ENCODE measurements around the gene ZSCAN21. TPM values are rescaled to one million over a fixed set of nuclear protein-coding genes. Genes with fewer than 3 reads are reported as not detected.

Gene ZSCAN21
- total and polyA plus RNA-seq, 5 donors from 2014 or later, result 5.1 to 9.8 (median 8.5) TPM

DNA sequence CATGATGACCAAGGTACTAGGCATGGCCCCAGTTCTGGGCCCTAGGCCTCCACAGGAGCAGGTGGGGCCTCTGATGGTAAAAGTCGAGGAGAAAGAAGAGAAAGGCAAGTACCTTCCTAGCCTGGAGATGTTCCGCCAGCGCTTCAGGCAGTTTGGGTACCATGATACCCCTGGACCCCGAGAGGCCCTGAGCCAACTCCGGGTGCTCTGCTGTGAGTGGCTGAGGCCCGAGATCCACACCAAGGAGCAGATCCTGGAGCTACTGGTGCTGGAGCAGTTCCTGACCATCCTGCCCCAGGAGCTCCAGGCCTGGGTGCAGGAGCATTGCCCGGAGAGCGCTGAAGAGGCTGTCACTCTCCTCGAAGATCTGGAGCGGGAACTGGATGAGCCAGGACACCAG lies 7.4 kb downstream of the ZSCAN21 start:
- H3K4me3 Mint-ChIP-seq, result no peak overlapping the region
- Histone ChIP-seq H3K27ac (ENCODE audit: insufficient read depth, low read length, poor library complexity, severe bottlenecking) (no peak overlapping the region), H3K36me3 (ENCODE audit: control insufficient read depth, insufficient read depth, low read length) (peaks cover 5% of the 10 kb centered on the region), H3K27me3 (ENCODE audit: control insufficient read depth, insufficient read depth, low read length) (no peaks in the 10 kb centered on the region), H3K4me3 (ENCODE audit: low read depth, low read length) (no peak overlapping the region), H3K4me1 (ENCODE audit: control insufficient read depth, insufficient read depth, low read length, poor library complexity, severe bottlenecking) (no peaks in the 10 kb centered on the region), H3K9me3 (ENCODE audit: control insufficient read depth in 2 of 2, low read length in 2 of 2) (no peaks in the 10 kb centered on the region)
- H3K27me3 Mint-ChIP-seq, result no peaks in the 10 kb centered on the region
- no peak overlapping the region for H3K27ac Mint-ChIP-seq
- peaks cover 17% of the 10 kb centered on the region for H3K36me3 Mint-ChIP-seq
- H3K9me3 Mint-ChIP-seq, result no peaks in the 10 kb centered on the region
- peaks cover 0 to 6% (median 1%) of the 10 kb centered on the region in 4 donors for H3K4me1 Mint-ChIP-seq
- DNase-seq (no peak), ATAC-seq (ENCODE audit: low read depth in 2 of 2) (no peak)

DNA sequence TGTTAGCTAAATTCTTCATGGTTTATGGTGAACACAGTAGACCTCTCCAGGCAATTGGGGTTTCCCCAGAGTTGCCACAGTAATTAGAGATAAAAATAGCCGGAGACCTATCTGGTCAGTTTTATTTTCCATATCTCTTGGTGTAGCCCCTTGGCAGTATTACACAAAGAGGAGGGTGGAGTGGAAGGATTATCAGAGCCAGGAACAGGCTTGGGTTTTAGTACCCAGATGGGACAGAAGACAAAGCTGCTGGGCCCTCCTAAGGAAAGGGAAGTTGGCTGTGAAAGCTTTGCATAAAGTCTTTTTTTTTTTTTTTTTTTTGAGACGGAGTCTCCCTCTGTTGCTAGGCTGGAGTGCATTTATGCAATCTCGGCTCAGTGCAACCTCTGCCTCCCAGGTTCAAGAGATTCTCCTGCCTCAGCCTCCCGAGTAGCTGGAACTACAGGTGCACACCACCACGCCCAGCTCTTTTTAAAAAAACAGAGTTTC lies 9.7 kb downstream of the ZSCAN21 start:
- no peak overlapping the region for H3K27ac Mint-ChIP-seq
- no peaks in the 10 kb centered on the region for H3K9me3 Mint-ChIP-seq

DNA sequence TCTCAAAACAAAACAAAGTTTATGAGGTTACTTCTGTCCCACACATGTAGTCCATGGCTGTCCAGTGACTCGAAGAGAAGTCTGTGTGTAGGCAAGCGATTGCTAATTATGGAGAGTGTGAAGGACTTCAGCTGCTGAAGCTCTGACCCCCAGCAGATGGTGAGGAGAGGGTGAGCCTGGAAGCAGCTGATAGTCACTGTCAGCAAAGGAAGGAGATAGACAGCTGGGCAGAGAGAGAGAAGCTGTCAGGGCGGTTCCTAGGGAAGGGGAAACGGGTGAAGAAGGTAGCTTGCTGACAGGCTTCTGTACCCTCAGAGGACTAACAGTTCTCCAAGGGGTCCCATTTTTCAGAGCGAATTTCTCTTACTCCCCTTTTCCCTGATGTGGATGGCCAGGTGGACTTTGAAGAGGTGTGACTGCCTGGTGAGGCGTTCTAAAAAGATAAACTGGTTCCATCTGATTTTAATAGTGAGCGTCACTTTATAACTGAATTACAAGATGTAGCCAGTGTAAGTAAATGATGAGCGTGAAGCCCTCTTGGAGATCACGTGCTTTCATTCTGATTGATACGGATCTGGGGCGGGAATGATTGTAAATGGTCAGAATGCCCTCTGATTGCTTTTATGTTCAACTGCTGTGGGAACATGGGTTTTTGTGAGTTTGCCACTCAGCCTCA lies 12.1 kb downstream of the ZSCAN21 start:
- no peak overlapping the region for H3K27ac ChIP-seq (ENCODE audit: insufficient read depth, low read length, poor library complexity, severe bottlenecking)
- H3K4me3 ChIP-seq (ENCODE audit: low read depth, low read length), result no peak overlapping the region
- no peaks in the 10 kb centered on the region for H3K27me3 ChIP-seq (ENCODE audit: control insufficient read depth, insufficient read depth, low read length)
- peaks cover 22% of the 10 kb centered on the region for H3K36me3 ChIP-seq (ENCODE audit: control insufficient read depth, insufficient read depth, low read length)
- Mint-ChIP-seq H3K4me3 (no peak overlapping the region), H3K36me3 (peaks cover 30% of the 10 kb centered on the region), H3K27me3 (no peaks in the 10 kb centered on the region), H3K9me3 (no peaks in the 10 kb centered on the region), H3K27ac (no peak overlapping the region), H3K4me1 (no peaks in the 10 kb centered on the region)
- H3K4me1 ChIP-seq (ENCODE audit: control insufficient read depth, insufficient read depth, low read length, poor library complexity, severe bottlenecking), result no peaks in the 10 kb centered on the region
- DNase-seq (no peak), ATAC-seq (ENCODE audit: low read depth in 2 of 2) (no peak)
- no peaks in the 10 kb centered on the region for H3K9me3 ChIP-seq (ENCODE audit: control insufficient read depth in 2 of 2, low read length in 2 of 2)

More for the DNA sequence above, 9.7 kb downstream of the ZSCAN21 start:
- DNase-seq, result no peak
- Mint-ChIP-seq H3K36me3 (peaks cover 26% of the 10 kb centered on the region), H3K27me3 (no peaks in the 10 kb centered on the region), H3K4me1 (no peaks in the 10 kb centered on the region), H3K4me3 (no peak overlapping the region)
- Histone ChIP-seq H3K27ac (ENCODE audit: insufficient read depth, low read length, poor library complexity, severe bottlenecking) (no peak overlapping the region), H3K36me3 (ENCODE audit: control insufficient read depth, insufficient read depth, low read length) (peaks cover 12% of the 10 kb centered on the region), H3K4me3 (ENCODE audit: low read depth, low read length) (no peak overlapping the region), H3K9me3 (ENCODE audit: control insufficient read depth in 2 of 2, low read length in 2 of 2) (no peaks in the 10 kb centered on the region), H3K4me1 (ENCODE audit: control insufficient read depth, insufficient read depth, low read length, poor library complexity, severe bottlenecking) (no peaks in the 10 kb centered on the region), H3K27me3 (ENCODE audit: control insufficient read depth, insufficient read depth, low read length) (no peaks in the 10 kb centered on the region)
- no peak for ATAC-seq (ENCODE audit: low read depth in 2 of 2)

DNA sequence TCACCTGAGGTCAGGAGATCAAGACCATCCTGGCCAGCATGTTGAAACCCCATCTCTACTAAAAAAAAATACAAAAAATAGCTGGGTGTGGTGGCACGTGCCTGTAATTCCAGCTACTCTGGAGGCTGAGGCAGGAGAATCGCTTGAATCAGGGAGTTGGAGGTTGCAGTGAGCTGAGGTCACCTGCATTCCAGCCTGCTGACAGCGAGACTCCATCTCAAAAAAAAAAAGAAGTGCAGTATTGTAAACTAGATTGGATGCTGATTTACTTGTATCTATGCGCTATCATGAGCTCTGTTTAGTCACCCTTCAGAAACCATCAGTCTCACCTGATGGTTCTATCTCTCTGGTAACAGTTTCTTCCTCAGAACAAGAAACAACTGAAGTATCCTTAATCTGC lies 13.8 kb downstream of the ZSCAN21 start:
- peaks cover 33% of the 10 kb centered on the region for H3K36me3 Mint-ChIP-seq
- no peak for ATAC-seq (ENCODE audit: low read depth in 2 of 2)
- Histone ChIP-seq H3K4me3 (ENCODE audit: low read depth, low read length) (no peak overlapping the region), H3K27ac (ENCODE audit: insufficient read depth, low read length, poor library complexity, severe bottlenecking) (no peak overlapping the region), H3K36me3 (ENCODE audit: control insufficient read depth, insufficient read depth, low read length) (peaks cover 17% of the 10 kb centered on the region), H3K27me3 (ENCODE audit: control insufficient read depth, insufficient read depth, low read length) (no peaks in the 10 kb centered on the region), H3K9me3 (ENCODE audit: control insufficient read depth in 2 of 2, low read length in 2 of 2) (no peaks in the 10 kb centered on the region), H3K4me1 (ENCODE audit: control insufficient read depth, insufficient read depth, low read length, poor library complexity, severe bottlenecking) (no peaks in the 10 kb centered on the region)
- H3K27ac Mint-ChIP-seq, result no peak overlapping the region
- no peaks in the 10 kb centered on the region for H3K27me3 Mint-ChIP-seq
- no peak for DNase-seq
- H3K9me3 Mint-ChIP-seq, result peaks cover 0 to 2% (median 0%) of the 10 kb centered on the region in 7 donors
- H3K4me3 Mint-ChIP-seq, result no peak overlapping the region
- no peaks in the 10 kb centered on the region for H3K4me1 Mint-ChIP-seq

DNA sequence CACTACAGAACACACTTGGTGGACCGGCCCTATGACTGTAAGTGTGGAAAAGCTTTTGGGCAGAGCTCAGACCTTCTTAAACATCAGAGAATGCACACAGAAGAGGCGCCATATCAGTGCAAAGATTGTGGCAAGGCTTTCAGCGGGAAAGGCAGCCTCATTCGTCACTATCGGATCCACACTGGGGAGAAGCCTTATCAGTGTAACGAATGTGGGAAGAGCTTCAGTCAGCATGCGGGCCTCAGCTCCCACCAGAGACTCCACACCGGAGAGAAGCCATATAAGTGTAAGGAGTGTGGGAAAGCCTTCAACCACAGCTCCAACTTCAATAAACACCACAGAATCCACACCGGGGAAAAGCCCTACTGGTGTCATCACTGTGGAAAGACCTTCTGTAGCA lies 14.6 kb downstream of the ZSCAN21 start:
- Histone ChIP-seq H3K4me1 (ENCODE audit: control insufficient read depth, insufficient read depth, low read length, poor library complexity, severe bottlenecking) (no peaks in the 10 kb centered on the region), H3K27me3 (ENCODE audit: control insufficient read depth, insufficient read depth, low read length) (no peaks in the 10 kb centered on the region), H3K36me3 (ENCODE audit: control insufficient read depth, insufficient read depth, low read length) (peaks cover 17% of the 10 kb centered on the region), H3K4me3 (ENCODE audit: low read depth, low read length) (no peak overlapping the region), H3K9me3 (ENCODE audit: control insufficient read depth in 2 of 2, low read length in 2 of 2) (no peaks in the 10 kb centered on the region), H3K27ac (ENCODE audit: insufficient read depth, low read length, poor library complexity, severe bottlenecking) (no peak overlapping the region)
- Mint-ChIP-seq H3K9me3 (peaks cover 0 to 2% (median 0%) of the 10 kb centered on the region in 7 donors), H3K27me3 (no peaks in the 10 kb centered on the region), H3K27ac (no peak overlapping the region), H3K36me3 (peaks cover 33% of the 10 kb centered on the region), H3K4me1 (no peaks in the 10 kb centered on the region), H3K4me3 (no peak overlapping the region)
- ATAC-seq (ENCODE audit: low read depth in 2 of 2) (no peak), DNase-seq (no peak)

DNA sequence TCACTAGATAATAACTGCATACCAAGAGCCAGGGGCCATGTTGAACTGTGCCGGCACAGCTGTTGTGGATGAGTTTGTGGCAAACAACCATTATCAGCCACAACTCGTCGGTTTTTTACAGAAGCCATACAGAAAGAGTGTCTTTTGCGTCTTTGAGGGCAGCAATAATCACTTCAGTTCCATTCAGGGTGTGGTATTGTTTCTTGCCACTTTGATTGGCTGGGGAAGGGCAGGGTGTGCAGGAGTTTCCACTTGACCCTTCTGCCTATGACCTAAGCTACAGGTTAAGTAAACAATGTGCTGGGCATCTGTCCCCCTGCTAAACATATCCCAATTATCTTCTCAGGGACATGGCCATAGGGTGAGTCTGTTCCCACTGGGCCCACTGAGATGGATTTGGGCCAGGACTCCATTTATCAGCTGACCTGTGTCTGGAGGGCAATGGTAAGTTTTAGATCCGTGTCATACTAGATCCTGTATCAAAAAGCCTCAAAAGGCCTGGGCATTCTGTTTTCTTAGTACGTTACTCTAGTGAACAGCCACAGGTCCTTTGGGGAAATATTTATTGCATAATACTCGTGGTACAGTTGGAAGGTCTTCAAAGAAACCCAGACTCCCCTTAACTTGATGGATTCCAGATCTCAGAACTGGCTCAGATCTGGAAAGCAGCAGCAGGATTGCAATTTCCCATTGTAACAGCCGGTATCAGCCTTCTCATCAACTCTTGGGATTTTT lies 16.0 kb downstream of the ZSCAN21 start:
- peaks cover 27% of the 10 kb centered on the region for H3K36me3 ChIP-seq (ENCODE audit: control insufficient read depth, insufficient read depth, low read length)
- H3K9me3 ChIP-seq (ENCODE audit: control insufficient read depth in 2 of 2, low read length in 2 of 2), result peaks cover 2 to 6% of the 10 kb centered on the region in 2 experiments
- Mint-ChIP-seq H3K36me3 (peaks cover 37% of the 10 kb centered on the region), H3K4me1 (no peaks in the 10 kb centered on the region), H3K9me3 (peaks cover 0 to 6% (median 1%) of the 10 kb centered on the region in 7 donors), H3K27ac (no peak overlapping the region), H3K27me3 (no peaks in the 10 kb centered on the region), H3K4me3 (no peak overlapping the region)
- no peaks in the 10 kb centered on the region for H3K27me3 ChIP-seq (ENCODE audit: control insufficient read depth, insufficient read depth, low read length)
- H3K27ac ChIP-seq (ENCODE audit: insufficient read depth, low read length, poor library complexity, severe bottlenecking), result no peak overlapping the region
- H3K4me1 ChIP-seq (ENCODE audit: control insufficient read depth, insufficient read depth, low read length, poor library complexity, severe bottlenecking), result no peaks in the 10 kb centered on the region
- DNase-seq, result no peak
- no peak for ATAC-seq (ENCODE audit: low read depth in 2 of 2)
- H3K4me3 ChIP-seq (ENCODE audit: low read depth, low read length), result no peak overlapping the region

DNA sequence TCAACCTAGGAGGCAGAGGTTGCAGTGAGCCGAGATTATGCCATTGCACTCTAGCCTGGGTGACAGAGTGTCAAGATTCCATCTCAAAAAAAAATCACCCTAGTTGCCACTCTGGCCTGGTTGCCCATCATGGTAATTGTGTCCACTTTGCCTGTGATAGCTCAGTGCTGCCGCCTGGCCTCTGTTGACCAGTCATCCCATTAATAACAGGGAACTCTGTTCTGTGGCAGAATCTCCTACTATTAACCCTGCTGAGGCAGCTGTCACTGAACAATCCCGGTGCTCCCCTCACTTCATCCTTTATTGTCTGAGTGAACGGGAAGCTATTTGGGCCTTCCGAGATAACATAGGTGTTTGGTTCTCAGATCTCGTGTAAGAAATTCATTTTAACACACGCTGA lies 17.4 kb downstream of the ZSCAN21 start:
- H3K27me3 ChIP-seq (ENCODE audit: control insufficient read depth, insufficient read depth, low read length), result no peaks in the 10 kb centered on the region
- H3K9me3 ChIP-seq (ENCODE audit: control insufficient read depth in 2 of 2, low read length in 2 of 2), result peaks cover 15 to 20% of the 10 kb centered on the region in 2 experiments
- no peaks in the 10 kb centered on the region for H3K27me3 Mint-ChIP-seq
- H3K27ac Mint-ChIP-seq, result no peak overlapping the region
- peaks cover 0 to 19% (median 9%) of the 10 kb centered on the region in 7 donors for H3K9me3 Mint-ChIP-seq
- H3K27ac ChIP-seq (ENCODE audit: insufficient read depth, low read length, poor library complexity, severe bottlenecking), result no peak overlapping the region
- H3K36me3 ChIP-seq (ENCODE audit: control insufficient read depth, insufficient read depth, low read length), result peaks cover 40% of the 10 kb centered on the region
- no peak overlapping the region for H3K4me3 Mint-ChIP-seq
- H3K36me3 Mint-ChIP-seq, result peaks cover 45% of the 10 kb centered on the region
- no peaks in the 10 kb centered on the region for H3K4me1 ChIP-seq (ENCODE audit: control insufficient read depth, insufficient read depth, low read length, poor library complexity, severe bottlenecking)
- peaks cover 0 to under 1% (median 0%) of the 10 kb centered on the region in 4 donors for H3K4me1 Mint-ChIP-seq
- ATAC-seq (ENCODE audit: low read depth in 2 of 2), result no peak
- no peak overlapping the region for H3K4me3 ChIP-seq (ENCODE audit: low read depth, low read length)
- no peak for DNase-seq

Data from CD4-positive, CD25-positive, alpha-beta regulatory T cell (primary cell).